GM10248 (cell line): ENCODE measurements around the gene PXT1.
"Not testable (repeated sequence)": the region's sequence is repeated elsewhere in the genome, so short reads cannot be mapped to it uniquely, and the experiment has no call there.

Source experiments
- CTCF ChIA-PET: fragments of 300-600 bp; sonication (Branson Sonifier 250); formaldehyde crosslinking; extraction: SDS; loops from one replicate; lab custom pipeline; 2021; ENCODE audit warnings: antibody characterized with exemption; lab: Yijun Ruan, JAX
- POLR2A ChIA-PET: fragments of 350-650 bp; sonication (Branson Sonifier 250); formaldehyde crosslinking; extraction: SDS; loops from one replicate; lab custom pipeline; 2020; ENCODE audit warnings: antibody characterized with exemption; lab: Yijun Ruan, JAX
- DNase-seq: peaks from one replicate; pipeline ENCODE4 v3.0.0; 2012; ENCODE audit errors: extremely low spot score
- TF ChIP-seq, protein P1 (sequence below): IDR thresholded peaks from 2 replicates; pipeline ENCODE4 v1.5.1; 2012; ENCODE audit warnings: mild to moderate bottlenecking, low read depth; ENCODE audit errors: extremely low read depth, missing control alignments, control extremely low read depth

PXT1 gene

DNA sequence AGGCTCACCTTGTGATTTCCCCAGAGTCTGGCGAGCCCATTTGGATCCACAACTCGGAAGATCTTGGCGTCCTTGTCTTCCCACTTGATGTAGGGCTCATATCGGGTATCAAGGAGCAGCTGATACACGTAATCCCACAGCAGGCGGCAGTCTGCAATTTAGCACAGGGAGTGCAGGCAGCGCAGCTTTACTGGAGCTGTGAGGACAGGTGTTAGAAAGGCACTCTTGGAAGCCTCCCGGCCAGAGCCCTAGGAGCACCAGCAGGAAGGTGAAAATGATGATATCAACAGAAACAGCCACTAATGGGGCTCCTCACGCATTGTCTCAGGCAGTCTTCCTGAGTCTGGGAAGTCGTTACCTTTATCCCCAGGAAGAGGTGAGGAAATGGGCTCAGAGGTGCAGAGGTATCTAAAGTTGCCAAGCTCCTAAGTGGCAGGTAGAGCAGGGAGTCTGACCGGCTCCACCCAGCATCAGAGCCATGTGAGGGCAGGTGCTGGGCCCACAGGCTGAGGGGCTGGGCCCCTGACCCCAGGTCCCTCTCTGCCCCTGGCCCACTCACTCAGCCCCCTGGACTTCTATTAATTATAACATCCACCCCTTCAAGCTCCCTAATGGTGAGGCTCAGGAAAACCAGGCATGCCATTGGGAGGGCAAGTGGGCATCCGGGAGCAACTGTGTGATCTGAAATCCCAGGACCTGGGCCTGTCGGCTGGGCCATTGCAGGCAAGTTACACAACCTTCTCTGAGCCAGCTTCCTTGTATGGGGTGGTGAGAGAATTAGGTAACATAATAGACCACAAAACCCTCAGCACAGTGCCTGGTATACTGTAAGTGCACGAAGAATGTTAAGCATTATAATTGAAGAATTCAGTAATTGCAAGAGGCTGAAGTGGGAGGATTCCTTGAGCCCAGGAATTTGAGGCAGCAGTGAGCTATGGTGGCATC is 73.5 kb downstream of the PXT1 start:
- POLR2A ChIA-PET, result no interaction called here
- TF ChIP-seq, protein P1, sequence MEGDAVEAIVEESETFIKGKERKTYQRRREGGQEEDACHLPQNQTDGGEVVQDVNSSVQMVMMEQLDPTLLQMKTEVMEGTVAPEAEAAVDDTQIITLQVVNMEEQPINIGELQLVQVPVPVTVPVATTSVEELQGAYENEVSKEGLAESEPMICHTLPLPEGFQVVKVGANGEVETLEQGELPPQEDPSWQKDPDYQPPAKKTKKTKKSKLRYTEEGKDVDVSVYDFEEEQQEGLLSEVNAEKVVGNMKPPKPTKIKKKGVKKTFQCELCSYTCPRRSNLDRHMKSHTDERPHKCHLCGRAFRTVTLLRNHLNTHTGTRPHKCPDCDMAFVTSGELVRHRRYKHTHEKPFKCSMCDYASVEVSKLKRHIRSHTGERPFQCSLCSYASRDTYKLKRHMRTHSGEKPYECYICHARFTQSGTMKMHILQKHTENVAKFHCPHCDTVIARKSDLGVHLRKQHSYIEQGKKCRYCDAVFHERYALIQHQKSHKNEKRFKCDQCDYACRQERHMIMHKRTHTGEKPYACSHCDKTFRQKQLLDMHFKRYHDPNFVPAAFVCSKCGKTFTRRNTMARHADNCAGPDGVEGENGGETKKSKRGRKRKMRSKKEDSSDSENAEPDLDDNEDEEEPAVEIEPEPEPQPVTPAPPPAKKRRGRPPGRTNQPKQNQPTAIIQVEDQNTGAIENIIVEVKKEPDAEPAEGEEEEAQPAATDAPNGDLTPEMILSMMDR, result no peak
- DNase-seq, result no peak
- CTCF ChIA-PET, result interaction anchor here (1.0 to 2.1 kb wide), 5 partner anchors 9 to 67 kb away, joined by 3 to 6 read pairs (median 4); no protein-coding TSS in a partner anchor

DNA sequence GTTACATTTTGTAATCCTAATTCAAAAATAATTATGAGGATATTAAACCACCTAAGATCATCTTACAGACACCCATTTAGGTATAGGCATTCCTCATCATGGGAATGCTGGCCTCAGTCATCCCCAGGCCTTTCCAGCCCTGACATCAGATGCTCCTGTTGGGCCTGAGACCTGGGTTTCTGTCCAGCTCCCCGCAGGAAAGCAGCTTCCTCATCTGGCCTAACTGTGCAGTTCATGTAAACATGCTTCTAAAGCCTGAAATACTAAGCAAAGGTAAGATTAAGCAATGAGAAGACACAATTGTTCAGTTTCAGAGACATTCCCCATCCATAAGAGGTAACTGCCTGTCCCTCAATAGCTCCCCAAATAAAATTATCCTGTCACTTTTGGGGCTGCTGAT is 74.2 kb downstream of the PXT1 start:
- no peak for DNase-seq
- ChIA-PET POLR2A (no interaction called here), CTCF (interaction anchor here (1.0 to 2.1 kb wide), 5 partner anchors 8 to 66 kb away, joined by 3 to 6 read pairs (median 4); no protein-coding TSS in a partner anchor)
- TF ChIP-seq, protein P1, result no peak

DNA sequence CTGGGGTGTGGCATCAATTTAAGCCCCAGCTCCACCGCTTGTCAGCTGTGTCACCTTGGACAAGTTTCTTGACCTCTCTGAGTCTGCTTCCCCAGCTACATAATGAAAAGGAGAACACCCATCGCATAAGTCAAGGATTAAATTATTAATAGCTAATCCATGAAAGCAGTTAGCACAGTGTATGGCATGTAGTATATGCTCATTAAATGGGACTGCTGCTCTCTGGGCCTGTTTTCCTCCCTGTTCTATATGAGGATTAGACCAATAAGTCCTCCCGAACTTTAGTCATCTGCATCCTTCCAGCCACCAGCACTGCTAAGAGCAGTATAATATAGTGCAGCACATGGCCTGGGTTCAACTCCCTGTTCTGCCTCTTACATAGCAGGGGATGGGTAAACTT is 74.9 kb downstream of the PXT1 start:
- CTCF ChIA-PET, result interaction anchor here (0.6 to 2.1 kb wide), 3 partner anchors 15 to 27 kb away, joined by 4 to 6 read pairs (median 4); no protein-coding TSS in a partner anchor

DNA sequence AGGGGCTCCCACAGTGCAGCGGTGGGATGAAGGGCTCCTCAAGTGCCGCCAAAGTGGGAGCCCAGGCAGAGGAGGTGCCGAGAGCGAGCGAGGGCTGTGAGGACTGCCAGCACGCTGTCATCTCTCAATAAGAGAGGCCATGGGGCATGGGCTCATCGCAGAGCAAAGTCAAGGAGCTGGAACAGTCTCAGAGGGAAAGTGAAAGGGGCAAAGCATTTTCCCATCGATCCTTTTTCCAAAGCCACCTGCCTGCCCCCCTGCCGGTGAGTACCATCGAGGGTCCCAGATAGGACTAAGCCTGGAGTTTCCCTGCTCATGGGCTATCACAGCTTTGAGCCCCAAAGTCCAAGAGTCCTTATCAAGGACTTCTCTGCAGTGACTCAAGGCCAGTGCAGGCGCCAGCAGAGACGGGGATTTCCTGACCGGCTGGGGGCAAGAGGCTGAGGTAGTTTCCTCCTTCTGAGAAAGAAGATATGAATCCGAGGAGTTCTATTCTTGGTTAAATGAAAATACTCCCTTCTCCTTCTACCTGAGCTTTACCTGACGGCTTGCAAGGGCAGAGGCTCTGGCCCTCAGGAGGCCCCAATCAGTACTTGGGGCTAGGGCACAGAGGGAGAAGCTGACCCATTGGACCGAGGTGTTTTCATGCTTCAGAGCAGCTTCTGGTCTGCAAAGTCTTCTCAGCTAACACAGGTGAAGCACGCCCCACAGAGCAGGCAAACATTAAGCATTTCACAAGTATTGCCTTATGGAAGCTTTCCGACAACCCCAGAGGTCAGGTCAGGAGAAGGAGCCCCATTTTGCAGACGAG is 77.8 kb downstream of the PXT1 start:
- ChIA-PET CTCF (interaction anchor here (0.7 to 17.3 kb wide), 6 partner anchors 9 to 394 kb away, joined by 3 to 323 read pairs (median 6); partner anchors contain the start of gene BNIP5), POLR2A (no interaction called here)
- DNase-seq, result peak; percentile 79
- TF ChIP-seq, protein P1, result no peak

More for the DNA sequence above, 74.9 kb downstream of the PXT1 start:
- TF ChIP-seq, protein P1, result no peak
- POLR2A ChIA-PET, result no interaction called here
- DNase-seq, result no peak

DNA sequence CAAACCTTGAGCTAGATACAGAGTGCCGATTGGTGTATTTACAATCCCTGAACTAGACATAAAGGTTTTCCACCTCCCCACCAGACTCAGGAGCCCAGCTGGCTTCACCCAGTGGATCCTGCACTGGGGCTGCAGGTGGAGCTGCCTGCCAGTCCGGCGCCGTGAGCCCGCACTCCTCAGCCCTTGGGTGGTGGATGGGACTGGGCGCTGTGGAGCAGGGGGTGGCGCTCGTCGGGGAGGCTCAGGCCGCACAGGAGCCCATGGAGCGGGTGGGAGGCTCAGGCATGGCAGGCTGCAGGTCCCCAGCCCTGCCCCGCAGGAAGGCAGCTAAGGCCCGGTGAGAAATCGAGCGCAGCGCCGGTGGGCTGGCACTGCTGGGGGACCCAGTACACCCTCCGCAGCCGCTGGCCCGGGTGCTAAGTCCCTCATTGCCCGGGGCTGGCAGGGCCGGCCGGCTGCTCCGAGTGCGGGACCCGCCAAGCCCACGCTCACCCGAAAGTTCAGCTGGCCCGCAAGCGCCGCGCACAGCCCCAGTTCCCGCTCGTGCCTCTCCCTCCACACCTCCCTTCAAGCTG is 78.5 kb downstream of the PXT1 start:
- POLR2A ChIA-PET, DNase-seq: not testable (repeated sequence)
- CTCF ChIA-PET, result interaction anchor here (0.9 to 17.3 kb wide), 4 partner anchors 10 to 395 kb away, joined by 4 to 323 read pairs (median 118); partner anchors contain the start of gene BNIP5

DNA sequence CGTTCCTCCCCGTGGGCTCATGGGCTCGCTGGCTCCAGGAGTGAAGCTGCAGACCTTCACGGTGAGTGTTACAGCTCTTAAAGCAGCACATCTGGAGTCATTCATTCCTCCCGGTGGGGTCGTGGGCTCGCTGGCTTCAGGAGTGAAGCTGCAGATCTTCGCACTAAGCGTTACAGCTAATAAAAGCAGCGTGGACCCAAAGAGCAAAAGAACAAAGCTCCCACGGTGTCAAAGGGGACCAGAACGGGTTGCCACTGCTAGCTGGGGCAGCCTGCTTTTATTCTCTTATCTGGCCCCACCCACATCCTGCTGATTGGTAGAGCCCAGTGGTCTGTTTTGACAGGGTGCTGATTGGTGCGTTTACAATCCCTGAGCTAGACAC is 79.3 kb downstream of the PXT1 start:
- CTCF ChIA-PET, result interaction anchor here (2.5 to 17.3 kb wide), 4 partner anchors 11 to 269 kb away, joined by 6 to 323 read pairs (median 118); partner anchors contain the start of gene BNIP5
- DNase-seq, POLR2A ChIA-PET: not testable (repeated sequence)
